SK-N-SH (cell line): ENCODE data around the gene SPCS3.

ENCODE experiments used
- EZH2phosphoT487 ChIP-seq: fragments of 200-600 bp; sonication (generic); IDR thresholded peaks from 2 replicates; pipeline ENCODE4 v1.6.1; 2017; ENCODE audit warnings: low read depth, mixed run types, mild to moderate bottlenecking, antibody characterized with exemption, moderate library complexity, borderline replicate concordance
- MXI1 ChIP-seq: IDR thresholded peaks from 2 replicates; pipeline ENCODE4 v1.6.1; 2012; ENCODE audit warnings: mild to moderate bottlenecking, low read depth, low read length, improper control_type of control experiment
- RAD21 ChIP-seq: IDR thresholded peaks from 2 replicates; pipeline ENCODE4 v1.6.1; 2012; ENCODE audit warnings: mild to moderate bottlenecking, low read length
- SMC3 ChIP-seq: IDR thresholded peaks from 2 replicates; pipeline ENCODE4 v1.6.1; 2012; ENCODE audit warnings: low read depth, low read length, improper control_type of control experiment
- TAF1 ChIP-seq: IDR thresholded peaks from 2 replicates; pipeline ENCODE4 v1.6.1; 2012; ENCODE audit warnings: low read depth, mild to moderate bottlenecking, low read length, moderate library complexity, borderline replicate concordance
- TF ChIP-seq, protein P1 (sequence below): fragments of 150-350 bp; IDR thresholded peaks from 2 replicates; pipeline ENCODE4 v1.6.1; 2017; ENCODE audit warnings: antibody characterized with exemption, low read length, low read depth, borderline replicate concordance
- TF ChIP-seq, protein P2 (sequence below): fragments of 200-600 bp; sonication (generic); IDR thresholded peaks from 2 replicates; pipeline ENCODE4 v1.6.1; 2017; ENCODE audit warnings: antibody characterized with exemption, mild to moderate bottlenecking, moderate library complexity

DNA sequence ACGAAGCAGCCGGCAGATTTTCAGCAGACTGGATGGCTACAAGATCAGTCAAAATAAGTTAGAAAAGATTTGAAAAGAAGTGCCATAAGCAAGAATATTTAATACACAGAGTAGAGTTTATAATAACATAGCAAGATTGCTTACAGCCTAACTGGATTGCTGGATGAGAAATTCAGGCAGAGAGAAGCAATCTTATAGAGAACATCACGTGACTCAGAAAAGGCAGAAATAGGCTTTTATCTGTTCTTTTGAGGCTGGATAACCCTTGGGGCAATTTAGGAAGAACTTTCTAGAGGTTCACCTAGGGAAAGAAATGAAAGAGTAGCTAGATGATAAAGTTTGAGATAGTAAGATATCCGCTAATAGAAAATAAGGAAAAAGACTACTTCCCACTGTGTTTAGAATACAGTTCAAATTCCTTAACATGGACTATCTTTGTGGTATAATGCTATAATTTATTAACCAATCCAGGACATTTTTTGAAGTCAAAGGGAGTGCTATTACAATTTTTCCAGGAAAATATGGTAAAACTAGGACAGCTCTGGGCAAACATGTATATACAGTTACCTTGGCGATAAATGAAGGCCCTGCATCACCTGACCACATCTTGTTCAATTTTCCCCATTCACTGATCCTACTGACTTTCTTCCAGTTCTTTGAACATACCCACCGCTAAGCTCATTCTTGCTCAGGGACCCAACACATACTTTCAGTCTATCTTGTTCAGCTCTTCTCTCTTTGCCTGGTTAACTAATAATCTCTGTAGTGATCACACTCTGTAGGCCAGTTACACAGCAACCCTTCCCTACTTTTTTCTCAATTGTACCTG, 12.7 kb upstream of the SPCS3 start:
- TF ChIP-seq, protein P1, sequence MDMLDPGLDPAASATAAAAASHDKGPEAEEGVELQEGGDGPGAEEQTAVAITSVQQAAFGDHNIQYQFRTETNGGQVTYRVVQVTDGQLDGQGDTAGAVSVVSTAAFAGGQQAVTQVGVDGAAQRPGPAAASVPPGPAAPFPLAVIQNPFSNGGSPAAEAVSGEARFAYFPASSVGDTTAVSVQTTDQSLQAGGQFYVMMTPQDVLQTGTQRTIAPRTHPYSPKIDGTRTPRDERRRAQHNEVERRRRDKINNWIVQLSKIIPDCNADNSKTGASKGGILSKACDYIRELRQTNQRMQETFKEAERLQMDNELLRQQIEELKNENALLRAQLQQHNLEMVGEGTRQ, result no peak
- TF ChIP-seq MXI1, result no peak
- no peak for TF ChIP-seq RAD21
- TF ChIP-seq SMC3, result no peak
- no peak for TF ChIP-seq EZH2phosphoT487
- TF ChIP-seq TAF1, result no peak
- TF ChIP-seq, protein P2, sequence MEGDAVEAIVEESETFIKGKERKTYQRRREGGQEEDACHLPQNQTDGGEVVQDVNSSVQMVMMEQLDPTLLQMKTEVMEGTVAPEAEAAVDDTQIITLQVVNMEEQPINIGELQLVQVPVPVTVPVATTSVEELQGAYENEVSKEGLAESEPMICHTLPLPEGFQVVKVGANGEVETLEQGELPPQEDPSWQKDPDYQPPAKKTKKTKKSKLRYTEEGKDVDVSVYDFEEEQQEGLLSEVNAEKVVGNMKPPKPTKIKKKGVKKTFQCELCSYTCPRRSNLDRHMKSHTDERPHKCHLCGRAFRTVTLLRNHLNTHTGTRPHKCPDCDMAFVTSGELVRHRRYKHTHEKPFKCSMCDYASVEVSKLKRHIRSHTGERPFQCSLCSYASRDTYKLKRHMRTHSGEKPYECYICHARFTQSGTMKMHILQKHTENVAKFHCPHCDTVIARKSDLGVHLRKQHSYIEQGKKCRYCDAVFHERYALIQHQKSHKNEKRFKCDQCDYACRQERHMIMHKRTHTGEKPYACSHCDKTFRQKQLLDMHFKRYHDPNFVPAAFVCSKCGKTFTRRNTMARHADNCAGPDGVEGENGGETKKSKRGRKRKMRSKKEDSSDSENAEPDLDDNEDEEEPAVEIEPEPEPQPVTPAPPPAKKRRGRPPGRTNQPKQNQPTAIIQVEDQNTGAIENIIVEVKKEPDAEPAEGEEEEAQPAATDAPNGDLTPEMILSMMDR, result no peak
